Astrocyte (in vitro differentiated cells and primary cell): ENCODE measurements around the gene DTWD2.

Experiments used
- EZH2 ChIP-seq: IDR thresholded peaks from 2 replicates; pipeline ENCODE4 v1.6.1; 2012; ENCODE audit warnings: mild to moderate bottlenecking, low read length, inconsistent platforms; ENCODE audit not compliant: insufficient read depth
- TF ChIP-seq, protein P1 (sequence below): IDR thresholded peaks from 2 replicates; pipeline ENCODE4 v1.5.1; 2011; ENCODE audit warnings: low read depth, mild to moderate bottlenecking, inconsistent platforms, low read length, moderate library complexity; ENCODE audit not compliant: insufficient read depth

DNA sequence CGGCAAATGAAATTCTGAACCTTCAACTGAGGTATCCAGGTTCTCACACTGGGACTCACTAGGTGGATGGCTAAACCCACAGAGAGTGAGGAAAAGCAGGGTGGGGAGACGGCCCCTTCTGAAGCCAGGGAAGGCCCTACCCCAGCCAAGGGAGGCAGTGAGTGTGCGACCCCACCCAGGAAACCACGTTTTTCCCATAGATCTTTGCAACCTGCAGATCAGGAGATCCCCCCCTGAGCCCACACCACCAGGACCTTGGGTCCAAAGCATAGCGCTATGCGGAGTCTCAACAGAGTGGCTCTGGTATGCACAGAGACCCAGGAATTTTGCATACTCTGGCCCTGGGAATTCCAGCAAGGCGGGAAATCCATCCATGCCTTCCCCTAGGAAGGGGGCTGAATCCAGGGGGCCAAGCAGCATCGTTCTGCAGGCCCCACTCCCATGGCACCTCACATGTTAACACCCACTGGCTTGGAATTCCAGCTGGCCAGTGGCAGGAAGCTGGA, 19.9 kb downstream of the DTWD2 start:
- TF ChIP-seq, protein P1, sequence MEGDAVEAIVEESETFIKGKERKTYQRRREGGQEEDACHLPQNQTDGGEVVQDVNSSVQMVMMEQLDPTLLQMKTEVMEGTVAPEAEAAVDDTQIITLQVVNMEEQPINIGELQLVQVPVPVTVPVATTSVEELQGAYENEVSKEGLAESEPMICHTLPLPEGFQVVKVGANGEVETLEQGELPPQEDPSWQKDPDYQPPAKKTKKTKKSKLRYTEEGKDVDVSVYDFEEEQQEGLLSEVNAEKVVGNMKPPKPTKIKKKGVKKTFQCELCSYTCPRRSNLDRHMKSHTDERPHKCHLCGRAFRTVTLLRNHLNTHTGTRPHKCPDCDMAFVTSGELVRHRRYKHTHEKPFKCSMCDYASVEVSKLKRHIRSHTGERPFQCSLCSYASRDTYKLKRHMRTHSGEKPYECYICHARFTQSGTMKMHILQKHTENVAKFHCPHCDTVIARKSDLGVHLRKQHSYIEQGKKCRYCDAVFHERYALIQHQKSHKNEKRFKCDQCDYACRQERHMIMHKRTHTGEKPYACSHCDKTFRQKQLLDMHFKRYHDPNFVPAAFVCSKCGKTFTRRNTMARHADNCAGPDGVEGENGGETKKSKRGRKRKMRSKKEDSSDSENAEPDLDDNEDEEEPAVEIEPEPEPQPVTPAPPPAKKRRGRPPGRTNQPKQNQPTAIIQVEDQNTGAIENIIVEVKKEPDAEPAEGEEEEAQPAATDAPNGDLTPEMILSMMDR, result no peak
- TF ChIP-seq EZH2, result no peak
